HG03442 (cell line): ENCODE measurements around the gene CAMKMT.
"Not testable (repeated sequence)": the region's sequence is repeated elsewhere in the genome, so short reads cannot be mapped to it uniquely, and the experiment has no call there.

Source experiments
- ATAC-seq: cut with Tn5 transposase; IDR thresholded peaks from one replicate; pipeline ENCODE4 v1.9.1; 2021; ENCODE audit warnings: mild to moderate bottlenecking, moderate library complexity; ENCODE audit not compliant: unreplicated experiment

The CAMKMT gene

GRCh38 chr2:44579837-44580230, 218.1 kb downstream of the CAMKMT start:
- no peak for ATAC-seq

DNA sequence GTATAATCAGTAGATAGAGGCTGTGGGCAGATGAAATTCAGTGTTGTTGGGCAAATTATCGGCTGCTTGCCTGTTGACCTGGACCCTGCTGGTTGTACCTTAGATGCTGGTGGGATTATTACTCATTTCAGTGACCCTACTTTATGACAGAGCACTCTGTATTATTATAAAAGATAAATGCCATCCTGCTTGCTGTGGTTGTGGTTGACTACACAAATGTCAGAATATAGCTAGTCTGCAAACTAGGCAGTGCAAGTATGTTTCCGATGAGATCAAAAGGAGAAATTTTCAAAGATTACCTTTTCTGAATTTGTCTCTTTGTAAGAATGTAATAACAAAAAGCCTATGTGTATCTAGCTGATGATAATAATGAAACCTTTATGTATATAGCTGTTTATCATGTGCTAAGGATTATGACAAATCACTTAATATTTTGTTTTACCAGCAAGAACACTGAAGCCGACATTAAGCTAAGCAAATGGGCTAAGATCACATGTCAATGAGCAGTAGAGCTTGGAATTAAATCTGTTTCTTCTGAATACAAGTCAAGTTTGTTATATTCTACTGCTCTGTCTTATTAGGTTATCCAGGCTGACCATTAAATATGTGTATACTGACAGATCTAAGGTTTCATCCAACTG, 219.2 kb downstream of the CAMKMT start:
- ATAC-seq, result no peak

- no peak for ATAC-seq
Measured at GRCh38 chr2:44582363-44583008, 220.7 kb downstream of the CAMKMT start.

GRCh38 chr2:44595615-44596014, 233.9 kb downstream of the CAMKMT start:
- ATAC-seq, result not testable (repeated sequence)

GRCh38 chr2:44596537-44597320, 235.0 kb downstream of the CAMKMT start:
- ATAC-seq, result no peak

GRCh38 chr2:44598330-44599119, 236.8 kb downstream of the CAMKMT start:
- no peak for ATAC-seq

GRCh38 chr2:44599130-44599529, 237.4 kb downstream of the CAMKMT start:
- ATAC-seq, result no peak

- no peak for ATAC-seq
Measured at GRCh38 chr2:44602446-44602845, 240.7 kb downstream of the CAMKMT start.

- ATAC-seq, result no peak
Measured at GRCh38 chr2:44605511-44605910, 243.8 kb downstream of the CAMKMT start.

DNA sequence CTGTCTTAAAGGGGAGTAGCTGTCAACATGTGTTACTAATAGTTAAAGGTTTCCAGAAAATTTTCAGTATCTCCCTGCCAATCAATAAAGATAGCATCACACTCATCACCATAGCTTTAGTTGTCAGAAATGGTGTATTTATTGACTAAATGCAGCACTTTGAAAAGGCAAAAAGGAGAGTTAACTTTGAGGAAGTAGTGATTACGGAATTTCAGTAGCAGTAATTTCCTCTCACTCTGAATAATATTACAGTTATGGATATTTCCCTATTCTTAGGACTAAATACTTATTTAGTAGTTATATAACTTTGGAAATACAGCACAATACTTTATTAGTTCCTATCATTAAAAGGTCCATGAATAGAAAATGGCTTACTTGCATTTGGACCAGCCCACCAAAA, 250.5 kb downstream of the CAMKMT start:
- no peak for ATAC-seq

- no peak for ATAC-seq
Measured at GRCh38 chr2:44614940-44615339, 253.2 kb downstream of the CAMKMT start.

- no peak for ATAC-seq
Measured at GRCh38 chr2:44615950-44616518, 254.3 kb downstream of the CAMKMT start.

DNA sequence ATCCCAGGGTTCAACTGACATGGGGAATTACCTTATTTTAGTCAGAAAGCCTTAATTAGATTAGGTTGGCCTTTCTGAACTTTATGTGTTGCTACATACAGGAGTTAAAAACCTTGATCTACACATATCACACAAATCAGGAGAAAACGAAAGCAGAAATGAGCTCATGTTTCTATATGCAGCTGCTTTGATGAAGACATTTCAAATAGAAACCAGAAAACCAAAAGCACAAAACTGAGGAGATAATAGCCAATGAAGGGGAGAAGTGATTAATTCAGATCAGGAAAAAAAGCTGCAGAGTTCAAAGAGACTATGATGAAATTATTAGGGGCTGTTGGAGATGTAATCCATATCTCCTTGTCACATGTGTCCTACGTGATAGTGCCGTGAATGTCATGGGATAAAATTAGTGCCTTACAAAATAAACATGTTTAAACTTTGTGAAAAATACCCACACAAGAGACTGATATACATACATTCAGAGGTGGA, 255.0 kb downstream of the CAMKMT start:
- peak; percentile 74 for ATAC-seq

- no peak for ATAC-seq
Measured at GRCh38 chr2:44618251-44619023, 256.7 kb downstream of the CAMKMT start.

DNA sequence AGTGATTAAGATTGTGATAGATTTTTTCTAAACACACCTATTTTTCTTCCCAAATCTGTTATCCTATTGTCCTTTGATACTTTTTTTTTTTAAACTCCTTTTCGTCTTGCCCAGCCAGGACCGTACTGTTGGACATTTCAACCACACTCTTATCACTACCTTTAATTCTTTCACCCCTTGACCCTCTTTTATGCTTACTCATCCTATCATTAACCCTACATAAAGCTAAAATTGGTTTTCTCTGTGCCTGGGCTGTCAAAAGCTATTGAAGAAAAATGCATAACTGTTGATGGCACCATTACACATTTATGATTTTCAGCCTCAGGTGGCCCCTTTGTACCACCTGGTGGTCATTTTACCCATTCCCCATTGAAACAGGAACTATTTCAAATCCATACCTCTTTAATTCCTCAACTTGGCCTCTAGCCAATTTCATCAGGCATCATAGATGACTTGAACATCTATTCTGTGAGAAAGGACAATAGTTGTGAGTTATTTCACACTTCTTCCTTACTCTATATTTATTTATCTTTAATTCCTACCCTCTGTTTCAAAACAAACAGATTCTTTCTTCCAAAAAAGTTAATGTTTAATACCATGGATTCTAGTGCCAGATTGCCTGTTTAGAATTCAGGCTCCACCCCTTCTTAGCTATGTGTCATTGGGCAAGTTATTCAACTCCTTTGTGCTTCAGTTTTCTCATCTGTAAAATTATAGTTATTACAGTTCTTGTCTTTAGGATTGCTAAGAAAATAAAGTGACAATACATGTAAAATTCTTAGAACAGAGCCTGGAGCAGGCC, 258.6 kb downstream of the CAMKMT start:
- ATAC-seq, result no peak

DNA sequence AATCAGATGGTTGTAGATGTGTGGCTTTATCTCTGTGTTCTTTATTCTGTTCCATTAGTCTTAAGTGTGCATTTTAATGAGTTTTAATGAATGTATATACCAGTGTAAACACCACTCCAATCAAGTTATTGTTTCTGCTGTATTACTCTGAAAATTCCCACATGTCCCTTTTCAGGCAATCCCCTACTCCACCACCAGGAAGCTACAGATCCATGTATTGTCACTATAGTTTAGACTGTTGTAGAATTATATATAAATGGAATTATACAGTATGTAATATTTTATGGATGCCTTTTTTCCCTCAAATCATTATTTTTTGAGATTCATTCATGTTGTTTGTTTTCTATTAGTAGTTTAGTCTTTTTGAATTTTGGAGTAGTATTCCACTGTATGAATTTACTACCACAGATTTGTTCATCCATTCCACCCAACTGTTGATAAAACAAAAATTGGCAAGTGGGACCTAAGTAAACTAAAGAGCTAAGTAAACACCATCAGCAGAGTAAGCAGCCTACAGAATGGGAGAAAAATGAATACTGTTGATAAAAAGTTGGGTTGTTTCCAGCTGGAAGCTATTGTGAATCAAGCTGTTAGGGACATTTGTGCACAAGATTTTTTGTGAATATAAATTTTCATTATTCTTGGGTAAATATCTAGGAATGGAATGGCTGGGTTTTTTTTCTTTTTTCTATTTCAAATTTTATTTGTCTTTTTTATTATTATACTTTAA, 262.0 kb downstream of the CAMKMT start:
- ATAC-seq, result no peak

- ATAC-seq, result no peak
Measured at GRCh38 chr2:44628297-44628696, 266.6 kb downstream of the CAMKMT start.

DNA sequence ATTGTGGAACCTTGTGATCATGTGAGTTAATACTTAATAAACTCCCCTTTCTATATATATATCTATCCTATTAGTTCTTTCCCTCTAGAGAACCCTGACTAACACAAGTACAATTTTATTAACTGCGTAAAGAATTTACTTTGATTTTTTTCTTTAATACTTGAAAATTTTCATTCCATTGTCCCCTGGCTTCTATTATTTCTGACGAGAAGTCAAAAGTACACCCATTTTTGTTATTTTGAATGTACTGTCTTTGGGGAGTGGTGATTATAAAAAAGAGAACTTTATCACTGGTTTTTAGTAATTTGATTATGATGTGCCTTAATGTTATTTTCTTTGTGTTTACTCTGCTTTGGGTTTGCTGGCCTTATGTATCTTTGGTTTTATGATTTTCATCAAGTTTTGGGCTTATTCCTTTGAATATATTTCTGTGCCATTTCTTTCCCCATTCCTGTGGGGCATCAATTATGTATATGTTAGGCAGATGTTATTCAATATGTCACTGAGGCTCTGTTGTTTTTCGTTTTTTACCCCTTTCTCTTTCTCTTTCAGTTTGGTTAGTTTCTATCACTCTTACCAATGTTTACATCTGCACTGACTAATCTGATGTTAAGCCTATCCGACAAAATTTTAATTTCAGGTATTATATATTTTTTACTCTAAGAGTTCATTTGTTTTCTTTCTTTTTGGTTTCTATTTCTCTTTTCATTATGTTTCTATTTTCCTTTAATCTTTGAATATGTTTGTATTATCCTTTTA, 271.4 kb downstream of the CAMKMT start:
- no peak for ATAC-seq
